Endothelial cell of umbilical vein (primary cell): ENCODE results near the gene DOCK7. TPM values are rescaled to one million over a fixed set of nuclear protein-coding genes. Genes with fewer than 3 reads are reported as not detected.

Source experiments
- BruUV-seq: library from RNA; stranded (reverse); fragments of 400-500 nt; replicated peaks from 2 replicates; lab custom pipeline; 2021; lab: Mats Ljungman, UMichigan
- CTCF ChIA-PET: fragments of 300-600, 350-600 bp; sonication (Branson Sonifier 250); formaldehyde crosslinking; loops from one replicate; lab custom pipeline; 2021; ENCODE audit warnings: antibody characterized with exemption, inconsistent platforms; lab: Charles Lee
- POLR2A ChIA-PET: fragments of 300-600, 350-600 bp; sonication (Branson Sonifier 250); formaldehyde crosslinking; loops from one replicate; lab custom pipeline; 2021; ENCODE audit warnings: antibody characterized with exemption, inconsistent platforms; lab: Charles Lee
- DNase-seq: peaks from one replicate; pipeline ENCODE4 v3.0.0-alpha.2; 2011; ENCODE audit warnings: low read depth, low spot score
- FAIRE-seq: peaks from 2 replicates; lab custom pipeline; 2011; peaks lifted over from hg19 to GRCh38; lab: Jason Lieb, UNC
- H2AFZ ChIP-seq: 2 replicates; pipeline ENCODE4 v1.6.0; 2012; ENCODE audit warnings: low read depth, low read length, control low read depth, inconsistent platforms
- H3K27ac ChIP-seq: 2 replicates; pipeline ENCODE4 v1.5.1; 2011; ENCODE audit warnings: low read depth, mild to moderate bottlenecking, control low read depth, low read length, moderate library complexity; ENCODE audit not compliant: insufficient read depth
- H3K27me3 ChIP-seq, 2 experiments: 2 replicates each; pipeline versions ENCODE4 v1.6.0 to v1.6.1; 2011; ENCODE audit warnings: low read length in 2 of 2, mixed read lengths in 1 of 2; ENCODE audit not compliant: control insufficient read depth in 2 of 2, insufficient read depth in 2 of 2
- H3K36me3 ChIP-seq, 2 experiments: 2 replicates in 1 of 2; 3 replicates in 1 of 2; pipeline ENCODE4 v1.5.1; 2011; ENCODE audit warnings: low read length in 2 of 2, mild to moderate bottlenecking in 1 of 2, moderate library complexity in 1 of 2; ENCODE audit not compliant: control insufficient read depth in 2 of 2, insufficient read depth in 2 of 2; ENCODE audit errors: extremely low read depth in 1 of 2
- H3K4me1 ChIP-seq: 3 replicates; pipeline ENCODE4 v1.5.1; 2011; ENCODE audit warnings: mild to moderate bottlenecking, low read length; ENCODE audit not compliant: control insufficient read depth, insufficient read depth; ENCODE audit errors: extremely low read depth
- H3K4me2 ChIP-seq: 2 replicates; pipeline ENCODE4 v1.6.1; 2011; ENCODE audit warnings: low read length, control low read depth, mixed read lengths; ENCODE audit not compliant: insufficient read depth
- H3K4me3 ChIP-seq, 3 experiments: fragments of 200-600 bp in 1 of 3; sonication (generic), shearing (Covaris generic) in 1 of 3; replicated peaks in 1 of 3; 2 replicates each; pipeline ENCODE4 v1.5.1; 2011 to 2016; ENCODE audit warnings: control low read depth in 3 of 3, low read length in 3 of 3, mild to moderate bottlenecking in 2 of 3, inconsistent platforms in 1 of 3, low read depth in 1 of 3, moderate library complexity in 1 of 3; ENCODE audit not compliant: insufficient read depth in 1 of 3
- H3K79me2 ChIP-seq: 2 replicates; pipeline ENCODE4 v1.6.0; 2012; ENCODE audit warnings: low read length, inconsistent platforms; ENCODE audit not compliant: control insufficient read depth, insufficient read depth
- H3K9ac ChIP-seq: replicated peaks from 2 replicates; pipeline ENCODE3; 2011; ENCODE audit warnings: low read length, control low read depth; ENCODE audit not compliant: insufficient read depth; ENCODE audit errors: extremely low read depth
- H3K9me1 ChIP-seq: replicated peaks from 3 replicates; pipeline ENCODE4 v1.6.0; 2011; ENCODE audit warnings: mild to moderate bottlenecking, low read length; ENCODE audit not compliant: control insufficient read depth, insufficient read depth; ENCODE audit errors: extremely low read depth
- H3K9me3 ChIP-seq: replicated peaks from 2 replicates; pipeline ENCODE4 v1.5.1; 2012; ENCODE audit warnings: low read length, inconsistent platforms; ENCODE audit not compliant: control insufficient read depth, insufficient read depth
- H4K20me1 ChIP-seq: replicated peaks from 2 replicates; pipeline ENCODE3; 2011; ENCODE audit warnings: mild to moderate bottlenecking, low read length; ENCODE audit not compliant: control insufficient read depth, insufficient read depth; ENCODE audit errors: extremely low read depth
- EZH2 ChIP-seq: IDR thresholded peaks from 2 replicates; pipeline ENCODE4 v1.6.1; 2012; ENCODE audit warnings: borderline replicate concordance, low read depth, mild to moderate bottlenecking, moderate library complexity, low read length, inconsistent platforms; ENCODE audit not compliant: severe bottlenecking
- FOS ChIP-seq: IDR thresholded peaks from 2 replicates; pipeline ENCODE4 v1.6.1; 2011; ENCODE audit warnings: mild to moderate bottlenecking, low read length, moderate library complexity, borderline replicate concordance; ENCODE audit not compliant: insufficient read depth
- GATA2 ChIP-seq: IDR thresholded peaks from 2 replicates; pipeline ENCODE4 v1.7.0; 2011; ENCODE audit warnings: low read depth, mild to moderate bottlenecking, moderate library complexity, mixed read lengths, low read length; ENCODE audit not compliant: insufficient read length, insufficient read depth
- JUN ChIP-seq: IDR thresholded peaks from 2 replicates; pipeline ENCODE4 v1.6.1; 2011; ENCODE audit warnings: borderline replicate concordance, low read depth; ENCODE audit not compliant: insufficient read length, insufficient read depth
- MYC ChIP-seq: IDR thresholded peaks from one replicate; pipeline ENCODE4 v1.6.1; 2011; ENCODE audit warnings: mild to moderate bottlenecking, low read depth, low read length
- POLR2A ChIP-seq: IDR thresholded peaks from 2 replicates; pipeline ENCODE4 v1.6.1; 2012; ENCODE audit warnings: low read depth, mild to moderate bottlenecking, control low read depth, low read length
- POLR2AphosphoS5 ChIP-seq: IDR thresholded peaks from 2 replicates; pipeline ENCODE4 v1.6.1; 2012; ENCODE audit warnings: low read depth, mild to moderate bottlenecking, control low read depth, low read length, moderate library complexity; ENCODE audit not compliant: insufficient read depth
- dilution Hi-C: fragments of 300-500 bp; cut with MboI; formaldehyde crosslinking; loops from one replicate; pipeline ENCODE4 v1.15.0; 2019; ENCODE audit warnings: low sequenced_read_pairs; ENCODE audit not compliant: extremely low pct_ligation_motif_present
- intact Hi-C: fragments of 100-400 bp; cut with micrococcal nuclease; formaldehyde crosslinking; loops from one replicate; pipeline ENCODE4 v1.10.0; 2022
- polyA plus RNA-seq, 4 experiments: library from polyadenylated mRNA; depleted of rRNA in 3 of 4; stranded (reverse) in 3 of 4; unstranded in 1 of 4; fragments of >200 nt; gene quantifications; 2 replicates each; pipeline versions ENCODE4 v1.2.1 to v1.2.3, GENCODE V29; 2011 to 2012; ENCODE audit warnings: missing spikeins in 1 of 4
- total RNA-seq: library from RNA; stranded (reverse); gene quantifications from 2 replicates; pipeline ENCODE4 v1.2.3, GENCODE V29; 2021
- TF ChIP-seq, protein P1 (sequence below), 2 donors: IDR thresholded peaks; 1 replicate in 1 of 2; 2 replicates in 1 of 2; pipeline ENCODE4 v1.5.1; 2011; ENCODE audit warnings: low read length in 2 of 2, mild to moderate bottlenecking in 2 of 2, moderate library complexity in 2 of 2, control low read depth in 1 of 2, inconsistent platforms in 1 of 2, low read depth in 1 of 2; ENCODE audit not compliant: insufficient read depth in 1 of 2; ENCODE audit errors: extremely low read depth in 1 of 2
- TF ChIP-seq, protein P2 (sequence below): IDR thresholded peaks from 2 replicates; pipeline ENCODE4 v1.6.1; 2011; ENCODE audit not compliant: insufficient read depth, insufficient read length

The DOCK7 gene
- total and polyA plus RNA-seq, 2 donors (not counting 3 experiments of a cell fraction or from before 2014, with no cell fraction given): 9.4 to 31.9 TPM

DNA sequence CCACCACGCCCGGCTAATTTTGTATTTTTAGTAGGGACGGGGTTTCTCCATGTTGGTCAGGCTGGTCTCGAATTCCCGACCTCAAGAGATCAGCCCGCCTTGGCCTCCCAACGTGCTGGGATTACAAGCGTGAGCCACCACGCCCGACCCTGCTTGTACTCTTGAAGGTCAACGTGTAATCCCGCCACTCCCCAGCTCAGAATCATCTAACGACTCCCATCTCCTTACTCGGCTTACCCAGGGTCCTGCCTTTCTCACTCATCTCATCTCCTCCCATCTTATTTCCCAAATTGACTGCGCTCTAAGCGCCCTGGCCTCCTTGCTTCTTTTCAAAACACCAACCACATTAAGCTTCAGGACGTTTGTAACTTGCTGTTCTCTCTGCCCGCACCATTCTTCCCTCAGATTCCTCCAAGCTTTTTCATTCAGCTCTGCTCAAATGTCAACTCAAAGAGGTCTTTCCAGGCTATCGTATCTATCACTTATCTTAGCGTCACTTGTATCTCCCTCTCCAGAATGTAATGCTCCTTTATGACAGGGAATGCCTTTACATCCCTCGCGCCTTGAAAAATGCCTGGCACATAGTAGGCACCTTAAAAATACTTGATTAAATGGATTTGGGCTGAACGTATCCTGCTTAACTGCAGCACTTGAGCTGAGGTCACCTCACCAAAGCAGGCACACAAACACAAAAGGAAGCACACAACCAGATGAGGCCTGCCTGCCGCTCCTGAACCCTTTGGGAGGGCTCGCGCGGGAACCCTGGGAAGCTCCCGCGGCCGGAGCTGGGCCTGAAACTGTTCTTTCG lies 252.8 kb downstream of the DOCK7 start:
- BruUV-seq: TSS peak; percentile 97
- Histone ChIP-seq H3K27ac (peak overlapping the region; percentile 89), H4K20me1 (no peaks in the 10 kb centered on the region), H3K9me1 (no peaks in the 10 kb centered on the region), H3K9ac (peak overlapping the region; percentile 96), H3K79me2 (peaks cover 34% of the 10 kb centered on the region), H3K9me3 (no peaks in the 10 kb centered on the region), H3K4me3 (peak overlapping the region; percentile 27 to 95 (median 78)), H2AFZ (peak overlapping the region; percentile 77), H3K27me3 (peaks cover 0 to 7% of the 10 kb centered on the region in 2 experiments), H3K4me2 (peak overlapping the region; percentile 54), H3K4me1 (peaks cover 10% of the 10 kb centered on the region), H3K36me3 (no peaks in the 10 kb centered on the region)
- dilution Hi-C loops (no loop called here), intact Hi-C loops (loop anchor here (1.0 to 5.0 kb wide), 4 partner anchors 254 to 687 kb away; no protein-coding TSS in a partner anchor)
- DNase-seq: no peak
- CTCF ChIA-PET: interaction anchor here (1.0 to 1.1 kb wide), 2 partner anchors 260 to 311 kb away, joined by 4 to 5 read pairs; no protein-coding TSS in a partner anchor
- POLR2A ChIA-PET: interaction anchor here (0.6 kb wide), 1 partner anchor 348 kb away, joined by 5 read pairs; no protein-coding TSS in a partner anchor
- no peak for FAIRE-seq
- TF ChIP-seq GATA2: no peak
- TF ChIP-seq, protein P1, sequence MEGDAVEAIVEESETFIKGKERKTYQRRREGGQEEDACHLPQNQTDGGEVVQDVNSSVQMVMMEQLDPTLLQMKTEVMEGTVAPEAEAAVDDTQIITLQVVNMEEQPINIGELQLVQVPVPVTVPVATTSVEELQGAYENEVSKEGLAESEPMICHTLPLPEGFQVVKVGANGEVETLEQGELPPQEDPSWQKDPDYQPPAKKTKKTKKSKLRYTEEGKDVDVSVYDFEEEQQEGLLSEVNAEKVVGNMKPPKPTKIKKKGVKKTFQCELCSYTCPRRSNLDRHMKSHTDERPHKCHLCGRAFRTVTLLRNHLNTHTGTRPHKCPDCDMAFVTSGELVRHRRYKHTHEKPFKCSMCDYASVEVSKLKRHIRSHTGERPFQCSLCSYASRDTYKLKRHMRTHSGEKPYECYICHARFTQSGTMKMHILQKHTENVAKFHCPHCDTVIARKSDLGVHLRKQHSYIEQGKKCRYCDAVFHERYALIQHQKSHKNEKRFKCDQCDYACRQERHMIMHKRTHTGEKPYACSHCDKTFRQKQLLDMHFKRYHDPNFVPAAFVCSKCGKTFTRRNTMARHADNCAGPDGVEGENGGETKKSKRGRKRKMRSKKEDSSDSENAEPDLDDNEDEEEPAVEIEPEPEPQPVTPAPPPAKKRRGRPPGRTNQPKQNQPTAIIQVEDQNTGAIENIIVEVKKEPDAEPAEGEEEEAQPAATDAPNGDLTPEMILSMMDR (IDR thresholded peaks at IDR 0.05; ENCODE audit: extremely low read depth in 1 of 2, insufficient read depth in 1 of 2, low read depth in 1 of 2, low read length in 2 of 2): no peak
- no peak for TF ChIP-seq FOS
- TF ChIP-seq POLR2A: no peak
- no peak for TF ChIP-seq POLR2AphosphoS5
- TF ChIP-seq EZH2: no peak
- TF ChIP-seq, protein P2, sequence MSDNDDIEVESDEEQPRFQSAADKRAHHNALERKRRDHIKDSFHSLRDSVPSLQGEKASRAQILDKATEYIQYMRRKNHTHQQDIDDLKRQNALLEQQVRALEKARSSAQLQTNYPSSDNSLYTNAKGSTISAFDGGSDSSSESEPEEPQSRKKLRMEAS: no peak
- no peak for TF ChIP-seq MYC
- no peak for TF ChIP-seq JUN
